NCI-H82 treated with DMSO at 0.1 percent for 48 hours (cell line): ENCODE results near the gene SH3RF3.

ENCODE experiments used
- DNase-seq: peaks from one replicate; lab custom pipeline; 2025; ENCODE audit not compliant: unreplicated experiment; lab: John Stamatoyannopoulos, UW

Gene SH3RF3

GRCh38 chr2:109428281-109428680 is 299.3 kb downstream of the SH3RF3 start:
- DNase-seq = no peak

GRCh38 chr2:109428841-109429566 is 300.0 kb downstream of the SH3RF3 start:
- DNase-seq = no peak

- DNase-seq = no peak
Observed at GRCh38 chr2:109429567-109430328, 300.7 kb downstream of the SH3RF3 start.

GRCh38 chr2:109430329-109430636 is 301.3 kb downstream of the SH3RF3 start:
- no peak for DNase-seq

- no peak for DNase-seq
Observed at GRCh38 chr2:109432421-109432820, 303.4 kb downstream of the SH3RF3 start.

- no peak for DNase-seq
Observed at GRCh38 chr2:109433486-109433885, 304.5 kb downstream of the SH3RF3 start.

GRCh38 chr2:109433926-109434325 is 304.9 kb downstream of the SH3RF3 start:
- no peak for DNase-seq

GRCh38 chr2:109434351-109434750 is 305.3 kb downstream of the SH3RF3 start:
- no peak for DNase-seq

GRCh38 chr2:109435066-109435690 is 306.2 kb downstream of the SH3RF3 start:
- DNase-seq = no peak

- no peak for DNase-seq
Observed at GRCh38 chr2:109435901-109436598, 307.0 kb downstream of the SH3RF3 start.

- DNase-seq = no peak
Observed at GRCh38 chr2:109436610-109437225, 307.7 kb downstream of the SH3RF3 start.

- peak; percentile 47 for DNase-seq
Observed at GRCh38 chr2:109437325-109438090, 308.5 kb downstream of the SH3RF3 start.

GRCh38 chr2:109438146-109438545 is 309.1 kb downstream of the SH3RF3 start:
- DNase-seq = no peak

GRCh38 chr2:109438773-109439389 is 309.9 kb downstream of the SH3RF3 start:
- no peak for DNase-seq

- DNase-seq = no peak
Observed at GRCh38 chr2:109439390-109439786, 310.4 kb downstream of the SH3RF3 start.

GRCh38 chr2:109439986-109440385 is 311.0 kb downstream of the SH3RF3 start:
- no peak for DNase-seq

- DNase-seq = no peak
Observed at GRCh38 chr2:109440499-109441156, 311.6 kb downstream of the SH3RF3 start.

- no peak for DNase-seq
Observed at GRCh38 chr2:109442715-109443319, 313.8 kb downstream of the SH3RF3 start.

GRCh38 chr2:109444916-109445315 is 315.9 kb downstream of the SH3RF3 start:
- no peak for DNase-seq
